GM21390 (cell line): Measurements from ENCODE around the gene MITF.

Experiments used
- ATAC-seq: cut with Tn5 transposase; IDR thresholded peaks from one replicate; pipeline ENCODE4 v1.9.1; 2021; ENCODE audit not compliant: unreplicated experiment

MITF gene

DNA sequence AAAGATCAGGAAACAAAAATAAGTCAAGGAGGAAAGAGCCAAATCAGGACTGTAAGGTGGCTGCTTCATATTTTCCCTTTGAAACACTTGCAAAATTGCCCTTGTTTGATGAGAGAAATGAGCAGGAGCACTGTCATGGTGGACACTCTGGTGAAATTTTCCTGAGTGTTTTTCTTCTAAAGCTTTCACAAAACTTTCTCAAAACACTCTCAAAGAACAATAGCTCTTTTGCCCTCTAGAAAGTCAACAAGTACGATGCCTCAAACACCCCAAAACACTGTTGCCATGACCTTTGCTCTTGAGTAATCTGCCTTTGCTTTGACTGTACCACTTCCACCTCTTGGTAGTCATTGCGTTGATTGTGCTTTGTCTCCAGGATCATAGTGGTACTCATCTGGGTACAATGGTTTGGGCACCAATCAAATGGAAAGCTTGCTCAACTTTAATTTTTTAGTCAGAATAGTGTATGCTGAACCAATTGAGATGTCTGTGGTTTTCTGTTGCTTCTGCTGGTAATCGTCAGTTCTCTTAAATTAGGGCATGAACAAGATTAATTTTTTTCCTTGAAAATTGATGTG is 13.2 kb upstream of the MITF start:
- no peak for ATAC-seq

DNA sequence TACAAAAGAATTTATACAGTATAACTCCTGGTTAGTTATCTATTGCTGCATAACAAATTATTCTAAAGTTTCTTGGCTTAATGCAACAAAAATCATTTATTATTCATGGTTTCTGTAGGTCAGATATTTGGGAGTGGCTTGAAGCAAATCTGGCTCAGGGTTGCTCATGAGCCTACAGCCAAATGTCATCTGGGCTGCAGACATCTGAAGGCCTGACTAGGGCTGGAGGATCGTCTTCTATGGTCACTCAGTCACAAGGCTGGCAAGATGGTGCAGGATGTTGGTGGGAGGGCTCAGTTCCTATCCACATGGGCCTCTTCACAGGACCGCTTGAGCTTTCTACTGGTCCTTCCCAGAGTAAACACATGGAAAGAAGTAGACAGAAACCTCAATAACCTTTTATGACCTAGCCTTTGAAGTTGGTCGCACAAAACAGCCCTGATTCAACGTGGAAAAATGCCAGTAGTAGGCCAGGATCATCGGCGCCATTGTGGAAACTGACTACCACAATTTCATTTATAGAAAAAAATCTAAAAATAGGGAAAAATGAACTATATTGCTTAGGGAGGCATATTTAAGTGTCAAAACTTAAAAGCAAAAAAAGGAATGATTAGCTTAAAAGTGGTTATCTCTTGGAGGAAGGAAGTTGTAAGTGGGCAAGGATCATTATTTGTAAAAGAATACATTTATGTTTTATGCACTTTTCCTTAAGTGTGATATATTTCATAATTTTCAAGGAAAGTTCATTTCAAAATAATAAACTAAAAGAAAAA is 9.9 kb upstream of the MITF start:
- ATAC-seq, result no peak

GRCh38 chr3:69731080-69731479 is 8.2 kb upstream of the MITF start:
- no peak for ATAC-seq

DNA sequence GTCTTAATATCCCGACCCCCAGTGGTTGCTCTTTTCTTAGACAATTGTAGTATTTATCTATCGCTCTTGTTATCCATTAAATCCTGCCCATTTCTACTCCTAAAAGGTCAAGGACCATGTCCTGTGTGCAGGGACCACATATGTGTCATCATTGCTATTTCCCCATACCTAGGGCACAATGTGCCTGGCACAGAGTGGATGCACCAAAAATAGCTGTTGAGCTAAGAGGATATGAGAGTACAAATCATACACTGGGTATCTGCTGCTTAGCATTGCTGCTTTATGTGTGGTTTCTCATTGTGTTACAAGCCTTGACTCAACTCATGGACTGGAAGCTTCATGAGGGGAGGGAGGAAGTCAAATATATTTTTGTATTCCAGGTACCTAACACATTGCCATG is 3.4 kb upstream of the MITF start:
- ATAC-seq, result no peak

DNA sequence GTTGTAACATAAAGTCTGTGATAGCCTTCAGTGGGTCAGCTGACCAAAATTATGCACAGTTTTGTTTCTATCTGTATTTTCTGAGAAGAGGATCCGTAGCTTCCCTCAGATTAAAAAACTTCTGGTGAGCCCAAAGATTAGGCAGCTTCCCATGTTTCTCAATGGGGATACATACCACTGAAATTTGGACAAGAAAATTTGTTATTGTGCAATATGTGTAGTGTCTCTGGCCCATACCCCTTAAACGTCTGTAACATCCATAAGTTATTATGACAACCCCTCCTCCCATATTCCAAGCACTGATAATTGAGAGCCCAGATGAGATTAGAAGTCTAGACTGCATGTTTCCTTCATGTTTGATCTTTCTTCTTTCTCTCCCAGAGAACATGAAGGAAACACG is 1.9 kb upstream of the MITF start:
- no peak for ATAC-seq

DNA sequence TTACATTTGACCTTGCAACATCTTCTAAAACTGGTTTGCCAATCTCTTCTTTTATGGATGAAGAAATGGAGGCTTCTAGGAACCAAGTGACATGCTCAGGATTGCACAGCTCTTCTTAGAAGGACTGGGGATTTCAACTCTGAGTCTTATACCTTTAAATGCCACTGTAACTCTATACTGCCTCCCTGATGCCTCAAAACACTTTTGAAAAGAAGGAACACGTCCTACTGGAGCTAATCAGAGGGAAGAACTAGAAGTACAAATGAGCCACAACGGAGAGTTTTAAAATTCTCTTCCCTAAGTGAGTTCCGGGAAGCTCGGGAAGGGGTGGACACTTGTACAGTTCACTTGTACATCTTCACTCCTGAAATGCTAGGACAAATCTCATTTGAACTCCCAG is 949 bp upstream of the MITF start:
- ATAC-seq, result no peak

DNA sequence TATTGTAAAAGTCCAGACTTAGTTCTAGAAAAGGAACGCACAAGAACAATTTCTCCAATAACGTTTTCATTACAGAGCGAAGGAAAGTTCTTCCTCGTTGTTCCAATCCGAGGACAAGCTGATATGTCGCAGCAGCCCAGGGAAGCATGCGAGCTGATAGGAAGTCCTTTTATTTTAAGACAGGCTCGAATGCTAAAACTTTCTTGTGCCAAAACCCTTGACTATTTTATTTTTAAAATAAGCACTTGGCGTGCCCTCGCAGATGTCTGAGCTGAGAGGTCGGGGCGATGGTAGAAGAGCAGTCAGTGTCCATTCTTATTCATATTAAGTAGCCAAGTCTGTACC is 433 bp upstream of the MITF start:
- ATAC-seq, result no peak

GRCh38 chr3:69740103-69741021 is 1.1 kb downstream of the MITF start:
- ATAC-seq, result no peak

- ATAC-seq, result no peak
Observed at GRCh38 chr3:69741032-69741767, 1.9 kb downstream of the MITF start.

- no peak for ATAC-seq
Observed at GRCh38 chr3:69742391-69742790, 3.1 kb downstream of the MITF start.

DNA sequence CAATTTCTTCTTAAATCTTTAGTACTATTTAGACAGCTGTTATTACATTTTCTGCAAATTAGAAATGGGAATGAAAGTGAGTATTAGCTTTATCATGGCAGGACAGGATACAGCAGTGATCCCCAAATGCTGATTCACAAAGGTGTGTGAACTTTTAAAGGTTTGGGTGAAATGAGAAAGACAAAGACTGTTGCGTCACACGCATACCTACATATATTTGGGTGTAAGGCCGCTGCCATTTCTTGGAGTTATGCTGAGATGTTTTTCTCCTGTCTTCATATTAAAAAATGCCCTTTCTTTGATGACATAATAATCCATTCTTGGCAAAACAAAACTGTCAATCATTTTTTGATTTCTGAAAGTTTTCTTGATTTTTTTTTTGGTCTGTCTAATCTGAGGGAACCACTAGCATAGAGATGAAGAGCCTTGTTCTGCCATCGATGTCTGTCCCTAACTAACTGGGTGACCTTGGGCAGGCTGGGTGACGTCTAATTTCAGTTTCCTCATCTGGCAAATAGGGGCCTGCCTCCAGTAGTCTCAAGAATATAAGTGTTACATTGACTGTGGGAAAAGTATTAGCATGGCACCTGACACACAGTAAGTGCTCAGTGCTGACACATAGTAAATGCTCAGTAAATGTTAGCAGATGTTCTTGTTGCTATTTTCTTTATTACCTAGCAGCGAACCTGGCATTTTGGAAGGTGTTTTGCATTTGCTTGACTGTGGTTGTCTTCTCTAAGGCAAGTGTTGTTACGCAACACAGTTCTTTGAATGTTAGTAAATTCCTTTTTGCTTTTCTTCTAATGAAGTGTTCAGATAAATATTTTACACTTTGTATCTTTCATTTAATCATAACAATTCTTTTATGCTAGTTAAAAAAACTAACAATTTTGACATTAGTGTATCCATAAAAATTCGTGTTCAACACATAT is 5.0 kb downstream of the MITF start:
- ATAC-seq, result no peak

- ATAC-seq, result no peak
Observed at GRCh38 chr3:69745505-69745904, 6.2 kb downstream of the MITF start.

DNA sequence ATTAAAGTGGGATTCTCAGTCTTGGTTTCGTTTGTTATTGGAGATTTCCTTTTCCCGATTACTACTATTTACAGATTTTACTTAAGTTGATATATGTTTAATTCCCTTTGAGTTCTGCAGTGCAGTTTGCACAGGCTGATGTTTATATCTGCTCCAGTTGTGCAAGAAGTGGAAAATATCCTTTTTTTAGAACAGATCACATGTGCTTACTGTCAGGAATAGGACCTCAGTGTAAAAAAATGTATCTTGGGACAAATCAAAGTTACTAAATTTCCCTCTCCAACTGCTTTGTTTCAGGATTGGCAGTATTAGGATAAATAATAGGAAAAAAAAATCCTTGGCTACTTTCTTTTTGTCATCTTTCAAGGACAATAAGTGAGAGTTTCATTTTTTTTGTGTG is 6.9 kb downstream of the MITF start:
- ATAC-seq, result no peak

DNA sequence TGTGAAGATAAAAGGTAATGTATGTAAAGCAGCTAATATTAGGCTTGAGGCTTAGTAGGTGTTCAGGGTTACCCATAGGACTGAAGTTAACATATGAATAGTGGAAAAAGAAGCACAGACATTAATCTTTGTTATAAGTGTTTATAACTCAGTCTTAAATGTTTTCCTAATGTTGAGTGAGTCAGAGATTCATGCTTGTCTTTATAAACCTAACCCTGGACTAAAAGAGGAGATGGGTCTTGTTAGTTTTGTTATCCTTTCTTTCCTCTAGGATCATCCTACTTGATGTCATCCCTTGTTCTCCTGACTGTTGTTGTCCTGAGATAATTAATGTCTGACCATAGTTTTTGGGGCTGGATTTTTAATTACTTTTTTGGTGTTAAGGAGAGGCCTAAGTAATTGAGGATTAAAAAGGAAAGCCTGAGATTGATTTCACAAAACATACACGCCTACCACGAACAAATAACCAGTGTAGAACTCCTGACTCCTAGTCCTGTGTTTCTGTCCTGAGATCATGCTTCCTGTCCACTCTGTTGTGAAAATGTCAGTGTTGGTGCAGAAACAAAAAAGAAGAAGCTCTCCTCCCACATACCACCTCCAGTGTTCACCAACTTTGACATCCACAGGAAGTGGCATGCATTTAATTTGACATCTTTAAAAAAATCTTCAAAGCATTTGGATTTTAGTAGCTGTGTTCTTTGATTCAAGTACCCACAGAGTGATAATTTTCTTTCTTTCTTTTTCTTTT is 8.4 kb downstream of the MITF start:
- no peak for ATAC-seq

DNA sequence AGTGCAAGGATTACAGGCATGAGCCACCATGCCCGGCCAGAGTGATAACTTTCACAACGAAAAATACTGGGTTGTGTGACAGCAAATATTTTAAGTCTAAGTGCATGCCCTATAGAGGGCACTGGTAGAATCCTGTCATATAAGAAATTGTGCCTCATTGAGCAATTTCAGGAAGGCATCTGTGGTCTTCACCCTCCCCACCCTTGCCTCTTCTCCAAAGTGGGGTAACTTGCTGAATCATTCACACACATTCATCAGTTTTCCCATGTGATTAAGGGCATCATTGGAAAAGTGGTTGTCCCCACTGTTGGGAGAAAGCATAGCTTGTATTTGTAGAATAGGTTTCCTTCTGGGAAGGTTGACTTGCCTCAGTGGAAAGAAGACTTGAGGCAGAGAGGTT is 9.2 kb downstream of the MITF start:
- no peak for ATAC-seq

GRCh38 chr3:69749461-69749860 is 10.2 kb downstream of the MITF start:
- no peak for ATAC-seq

GRCh38 chr3:69750549-69750948 is 11.3 kb downstream of the MITF start:
- ATAC-seq, result no peak

DNA sequence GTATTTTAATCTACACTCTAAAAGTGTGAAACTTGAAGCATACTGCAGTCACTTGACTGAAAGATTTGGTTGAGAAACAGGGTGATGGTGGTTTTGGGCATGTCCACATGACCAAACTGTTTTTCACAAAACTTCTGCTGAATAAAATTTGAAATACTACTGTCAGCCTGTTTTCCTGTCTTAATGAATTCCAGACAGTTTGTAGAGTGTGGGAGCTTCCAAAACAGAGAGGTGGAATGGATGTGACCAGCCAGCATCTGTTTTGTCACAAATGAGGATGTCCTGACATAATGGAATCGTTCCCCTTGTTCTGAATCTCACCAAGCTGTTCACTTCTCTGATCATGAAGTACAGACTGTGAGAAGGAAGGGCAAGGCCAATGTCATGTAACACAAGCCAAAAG is 11.8 kb downstream of the MITF start:
- ATAC-seq, result no peak

- ATAC-seq, result no peak
Observed at GRCh38 chr3:69752241-69752640, 13.0 kb downstream of the MITF start.
